ENCODE data around the gene ASGR1. TPM values are rescaled to one million over a fixed set of nuclear protein-coding genes. Genes with fewer than 3 reads are reported as not detected.
"Not testable (repeated sequence)": the region's sequence is repeated elsewhere in the genome, so short reads cannot be mapped to it uniquely, and the experiment has no call there.

The ASGR1 gene
- total RNA-seq, 4 donors from 2014 or later, result 0.81 to 1.8 TPM; not detected in 2

GRCh38 chr17:7167832-7168231 lies 11.3 kb downstream of the ASGR1 start:
- no peaks in the 10 kb centered on the region for H3K9me3 ChIP-seq
- no peak for DNase-seq
- H3K4me1 ChIP-seq, result no peaks in the 10 kb centered on the region
- H3K36me3 ChIP-seq, result no peaks in the 10 kb centered on the region
- no peak for ATAC-seq
- in situ Hi-C loops (cut with MboI; ENCODE audit: low sequenced_read_pairs in 4 of 4) (loop anchor here in 1 of 4 donors (25.0 kb wide), 1 partner anchor 256 kb away; no protein-coding TSS in a partner anchor), intact Hi-C loops (cut with DNase I; ENCODE audit: low total_unique reads) (no loop called here)
- H3K4me3 ChIP-seq, result no peak overlapping the region
- TF ChIP-seq POLR2A (IDR thresholded peaks at IDR 0.05), result no peak
- H3K27ac ChIP-seq, result no peak overlapping the region
- peaks cover 0 to 16% (median 0%) of the 10 kb centered on the region in 3 donors for H3K27me3 ChIP-seq

GRCh38 chr17:7166873-7167272 lies 12.3 kb downstream of the ASGR1 start:
- DNase-seq, result no peak
- Histone ChIP-seq H3K27me3 (peaks cover 0 to 12% (median 0%) of the 10 kb centered on the region in 3 donors), H3K4me1 (no peaks in the 10 kb centered on the region), H3K36me3 (no peaks in the 10 kb centered on the region), H3K4me3 (no peak overlapping the region), H3K27ac (no peak overlapping the region), H3K9me3 (no peaks in the 10 kb centered on the region)
- in situ Hi-C loops (cut with MboI; ENCODE audit: low sequenced_read_pairs in 4 of 4) (loop anchor here in 1 of 4 donors (25.0 kb wide), 1 partner anchor 255 kb away; no protein-coding TSS in a partner anchor), intact Hi-C loops (cut with DNase I; ENCODE audit: low total_unique reads) (no loop called here)
- TF ChIP-seq CTCF (IDR thresholded peaks at IDR 0.05 in 4 of 5, conservative IDR thresholded peaks at IDR 0.05 in 1 of 5), result no peak
- TF ChIP-seq POLR2A (IDR thresholded peaks at IDR 0.05), result no peak
- no peak for ATAC-seq

GRCh38 chr17:7159571-7159970 lies 19.6 kb downstream of the ASGR1 start:
- H3K27ac ChIP-seq; DNase-seq; H3K4me1 ChIP-seq; intact Hi-C loops (cut with DNase I; ENCODE audit: low total_unique reads); H3K9me3 ChIP-seq; H3K27me3 ChIP-seq; ATAC-seq; H3K36me3 ChIP-seq; H3K4me3 ChIP-seq: not testable (repeated sequence)
- in situ Hi-C loops (cut with MboI; ENCODE audit: low sequenced_read_pairs in 4 of 4), result loop anchor here in 1 of 4 donors (25.0 kb wide), 1 partner anchor 247 kb away; no protein-coding TSS in a partner anchor

- H3K36me3 ChIP-seq; H3K4me3 ChIP-seq; intact Hi-C loops (cut with DNase I; ENCODE audit: low total_unique reads); H3K27me3 ChIP-seq; ATAC-seq; H3K9me3 ChIP-seq; DNase-seq; H3K4me1 ChIP-seq; H3K27ac ChIP-seq: not testable (repeated sequence)
- in situ Hi-C loops (cut with MboI; ENCODE audit: low sequenced_read_pairs in 4 of 4), result loop anchor here in 1 of 4 donors (25.0 kb wide), 1 partner anchor 246 kb away; no protein-coding TSS in a partner anchor
These were observed 20.7 kb downstream of the ASGR1 start for GRCh38 chr17:7158424-7158823.

GRCh38 chr17:7156342-7156940 lies 22.7 kb downstream of the ASGR1 start:
- Histone ChIP-seq H3K27ac (no peak overlapping the region), H3K9me3 (no peaks in the 10 kb centered on the region), H3K4me3 (no peak overlapping the region), H3K36me3 (no peaks in the 10 kb centered on the region), H3K27me3 (peaks cover 0 to 12% (median 9%) of the 10 kb centered on the region in 3 donors), H3K4me1 (peaks cover 0 to 5% of the 10 kb centered on the region in 2 donors)
- in situ Hi-C loops (cut with MboI; ENCODE audit: low sequenced_read_pairs in 4 of 4) (loop anchor here in 1 of 4 donors (25.0 kb wide), 1 partner anchor 244 kb away; no protein-coding TSS in a partner anchor), intact Hi-C loops (cut with DNase I; ENCODE audit: low total_unique reads) (no loop called here)
- DNase-seq (no peak), ATAC-seq (no peak)
- TF ChIP-seq POLR2A (IDR thresholded peaks at IDR 0.05) (no peak), CTCF (IDR thresholded peaks at IDR 0.05 in 4 of 5, conservative IDR thresholded peaks at IDR 0.05 in 1 of 5) (no peak)

GRCh38 chr17:7147772-7148171 lies 31.4 kb downstream of the ASGR1 start:
- H3K36me3 ChIP-seq, result no peaks in the 10 kb centered on the region
- no peaks in the 10 kb centered on the region for H3K4me1 ChIP-seq
- in situ Hi-C loops (cut with MboI; ENCODE audit: low sequenced_read_pairs in 4 of 4), result no loop called here
- no peaks in the 10 kb centered on the region for H3K9me3 ChIP-seq
- H3K27ac ChIP-seq, result no peak overlapping the region
- intact Hi-C loops (cut with DNase I; ENCODE audit: low total_unique reads), result no loop called here
- no peak overlapping the region for H3K4me3 ChIP-seq
- peaks cover 7 to 16% (median 15%) of the 10 kb centered on the region in 3 donors for H3K27me3 ChIP-seq
- ATAC-seq (no peak), DNase-seq (no peak)
- TF ChIP-seq POLR2A (IDR thresholded peaks at IDR 0.05), result no peak
- no peak for TF ChIP-seq CTCF (IDR thresholded peaks at IDR 0.05 in 4 of 5, conservative IDR thresholded peaks at IDR 0.05 in 1 of 5)

Measured in gastrocnemius medialis (tissue), 4 donors.